ENCODE data around the gene SCN4A.

DNA sequence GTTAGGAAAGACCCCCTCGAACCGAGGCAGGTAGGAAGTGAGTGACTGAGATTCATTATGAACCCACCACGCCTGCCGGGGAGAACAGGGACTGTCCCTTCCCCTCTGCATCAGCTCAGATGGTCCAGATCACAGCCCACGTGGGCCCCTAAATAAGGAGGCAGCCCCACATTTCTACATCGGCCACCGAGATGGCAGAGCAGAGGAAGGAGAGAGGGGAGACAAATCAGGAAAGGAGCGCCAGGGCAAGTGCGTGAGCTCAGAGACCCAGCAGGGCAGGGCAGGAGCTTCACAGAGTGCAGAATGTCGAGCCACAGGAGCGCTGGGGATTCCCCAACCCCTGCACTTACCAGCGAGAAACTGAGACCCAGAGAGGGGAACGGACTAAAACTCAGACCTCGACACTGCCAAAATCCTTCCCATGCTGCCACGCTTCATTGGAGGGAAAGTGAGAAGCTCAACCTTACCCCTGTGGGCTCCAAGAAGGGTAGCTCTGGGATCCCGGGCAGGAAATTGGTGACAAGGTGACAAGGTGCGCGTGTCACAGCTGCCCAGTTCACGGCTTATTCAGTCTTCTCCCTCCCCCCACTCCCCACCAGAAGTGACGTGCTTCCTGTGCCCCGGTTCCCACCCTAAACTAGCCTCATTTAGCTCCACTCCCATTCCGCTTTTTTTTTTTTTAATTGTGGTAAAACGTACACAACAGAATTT is 47.5 kb upstream of the SCN4A start, which contains the start of gene ICAM2:
- TF ChIP-seq EZH2 (IDR thresholded peaks at IDR 0.05; ENCODE audit: borderline replicate concordance): no peak
- TF ChIP-seq CTCF (IDR thresholded peaks at IDR 0.05; ENCODE audit: poor library complexity): no peak
